Adrenal gland (tissue), 12 donors: ENCODE data around the gene GPC4. TPM values are rescaled to one million over a fixed set of nuclear protein-coding genes. Genes with fewer than 3 reads are reported as not detected.

Source experiments
- DNase-seq, 7 donors: peaks; one replicate each; pipeline ENCODE4 v3.0.0-alpha.2; 2019 to 2020
- H3K27ac ChIP-seq, 5 donors: fragments of 200-600 bp; sonication (generic) in 4 of 5; 1 replicate in 3 of 5; 2 replicates in 2 of 5; pipeline versions ENCODE4 v1.5.1 to v1.8.0; 2016 to 2020; ENCODE audit warnings: mild to moderate bottlenecking in 1 of 5
- H3K27me3 ChIP-seq: fragments of 200-600 bp; 2 replicates; pipeline ENCODE4 v1.8.0; 2021
- H3K36me3 ChIP-seq, 2 donors: fragments of 200-600 bp; replicated peaks in 1 of 2; 1 replicate in 1 of 2; 2 replicates in 1 of 2; pipeline versions ENCODE4 v1.5.1 to v1.8.0; 2018 to 2022
- H3K4me1 ChIP-seq, 2 donors: fragments of 200-600 bp; replicated peaks in 1 of 2; 1 replicate in 1 of 2; 2 replicates in 1 of 2; pipeline versions ENCODE4 v1.5.1 to v1.8.0; 2018 to 2021
- H3K4me3 ChIP-seq, 4 donors: fragments of 200-600 bp; sonication (generic) in 3 of 4; one replicate each; pipeline ENCODE4 v1.5.1; 2016 to 2018
- H3K9me3 ChIP-seq, 3 donors: fragments of 200-600 bp; sonication (generic) in 1 of 3; replicated peaks in 1 of 3; 1 replicate in 2 of 3; 2 replicates in 1 of 3; pipeline versions ENCODE4 v1.5.1 to v1.8.0; 2016 to 2021
- POLR2A ChIP-seq, 2 donors: fragments of 450-650 bp; IDR thresholded peaks; one replicate each; pipeline ENCODE4 v1.6.1; 2017; ENCODE audit warnings: antibody characterized with exemption in 2 of 2, mild to moderate bottlenecking in 2 of 2, moderate library complexity in 1 of 2
- WGBS, 4 donors: extraction: QIAGEN DNeasy Blood & Tissue Kit in 2 of 4; methylation state at CpG; one replicate each; pipeline versions ENCODE4 v1.1.5 to v1.1.7; 2013 to 2017; 5-methylcytosine and 5-hydroxymethylcytosine counted together
- intact Hi-C, 2 donors: fragments of 100-400 bp; cut with DNase I; formaldehyde crosslinking; loops; one replicate each; pipeline versions ENCODE4 v1.14.1 to v1.15.0; 2022 to 2023
- polyA plus RNA-seq, 3 donors: library from polyadenylated mRNA; stranded (reverse); fragments of 200-250 nt in 2 of 3; fragments of 350-450 nt in 1 of 3; fragmentation: Illumina TruSeq in 1 of 3; extraction: RNeasy Lipid Tissue Mini Kit (QIAGEN cat#74804) in 1 of 3; gene quantifications; one replicate each; pipeline ENCODE4 v1.2.3, GENCODE V29; 2013 to 2014
- total RNA-seq, 9 donors: library from RNA; depleted of rRNA in 4 of 9; stranded (reverse); fragments of >200 nt in 4 of 9; fragments of 120-200 nt in 1 of 9; fragmentation: NEBNext Ultra II Directional in 1 of 9; extraction: Animal tissue kit (Norgen Biotek cat#: 25700) in 1 of 9; gene quantifications; one replicate each; pipeline versions ENCODE4 v1.1.0 to v1.2.4, GENCODE V29; 2013 to 2023
- TF ChIP-seq, protein P1 (sequence below), 6 experiments: fragments of 450-650 bp in 4 of 6; fragments of 200-600 bp in 2 of 6; sonication (generic) in 1 of 6; IDR thresholded peaks; 1 replicate in 5 of 6; 2 replicates in 1 of 6; pipeline versions ENCODE4 v1.5.1 to v1.8.0; 2016 to 2021; ENCODE audit warnings: antibody characterized with exemption in 6 of 6, mild to moderate bottlenecking in 2 of 6, moderate library complexity in 1 of 6
- donor health status: healthy with polysubstance abuse.
- donor health status: Bipolar disorder and iron deficiency.
- donor health status: DM: yes; HTN: yes; CAD: no.
- donor health status: DM: no; HTN: no; CAD: no.
- donor health status: DM: no; HTN: no; CAD: no.
- donor health status: DM: yes; HTN: yes; CAD: no.

GPC4 gene
- total and polyA plus RNA-seq, 12 donors: 3.2 to 26.8 (median 15.7) TPM

DNA sequence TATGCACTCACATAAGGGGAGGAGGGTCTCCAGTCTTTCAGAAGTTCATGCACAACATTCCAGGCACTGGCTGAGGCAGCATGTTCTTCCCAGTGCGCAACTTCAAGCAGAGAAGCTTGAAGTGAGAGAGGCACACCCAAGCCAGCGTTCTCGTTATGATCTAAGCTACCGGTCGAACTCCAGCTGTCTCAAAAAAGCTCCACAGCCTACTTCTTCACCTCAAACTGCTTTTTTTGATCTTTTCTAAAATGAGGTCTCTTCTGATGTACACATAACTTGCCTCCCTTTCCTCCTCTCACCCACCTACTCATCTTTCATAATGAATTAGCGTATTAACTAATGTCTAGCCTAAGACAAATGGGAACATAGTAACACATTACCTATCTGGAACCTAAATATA is 25.3 kb downstream of the GPC4 start:
- intact Hi-C loops: no loop called here
- no peak for TF ChIP-seq POLR2A (IDR thresholded peaks at IDR 0.05)
- TF ChIP-seq, protein P1, sequence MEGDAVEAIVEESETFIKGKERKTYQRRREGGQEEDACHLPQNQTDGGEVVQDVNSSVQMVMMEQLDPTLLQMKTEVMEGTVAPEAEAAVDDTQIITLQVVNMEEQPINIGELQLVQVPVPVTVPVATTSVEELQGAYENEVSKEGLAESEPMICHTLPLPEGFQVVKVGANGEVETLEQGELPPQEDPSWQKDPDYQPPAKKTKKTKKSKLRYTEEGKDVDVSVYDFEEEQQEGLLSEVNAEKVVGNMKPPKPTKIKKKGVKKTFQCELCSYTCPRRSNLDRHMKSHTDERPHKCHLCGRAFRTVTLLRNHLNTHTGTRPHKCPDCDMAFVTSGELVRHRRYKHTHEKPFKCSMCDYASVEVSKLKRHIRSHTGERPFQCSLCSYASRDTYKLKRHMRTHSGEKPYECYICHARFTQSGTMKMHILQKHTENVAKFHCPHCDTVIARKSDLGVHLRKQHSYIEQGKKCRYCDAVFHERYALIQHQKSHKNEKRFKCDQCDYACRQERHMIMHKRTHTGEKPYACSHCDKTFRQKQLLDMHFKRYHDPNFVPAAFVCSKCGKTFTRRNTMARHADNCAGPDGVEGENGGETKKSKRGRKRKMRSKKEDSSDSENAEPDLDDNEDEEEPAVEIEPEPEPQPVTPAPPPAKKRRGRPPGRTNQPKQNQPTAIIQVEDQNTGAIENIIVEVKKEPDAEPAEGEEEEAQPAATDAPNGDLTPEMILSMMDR (IDR thresholded peaks at IDR 0.05): no peak
- Histone ChIP-seq H3K9me3 (no peaks in the 10 kb centered on the region), H3K36me3 (no peaks in the 10 kb centered on the region), H3K4me3 (no peak overlapping the region), H3K27me3 (peaks cover 11% of the 10 kb centered on the region), H3K4me1 (no peaks in the 10 kb centered on the region), H3K27ac (no peak overlapping the region)
- no peak for DNase-seq
- WGBS, 4 donors: 76 to 97% (median 94%) methylated on average over 6 of the region's 6 CpGs

DNA sequence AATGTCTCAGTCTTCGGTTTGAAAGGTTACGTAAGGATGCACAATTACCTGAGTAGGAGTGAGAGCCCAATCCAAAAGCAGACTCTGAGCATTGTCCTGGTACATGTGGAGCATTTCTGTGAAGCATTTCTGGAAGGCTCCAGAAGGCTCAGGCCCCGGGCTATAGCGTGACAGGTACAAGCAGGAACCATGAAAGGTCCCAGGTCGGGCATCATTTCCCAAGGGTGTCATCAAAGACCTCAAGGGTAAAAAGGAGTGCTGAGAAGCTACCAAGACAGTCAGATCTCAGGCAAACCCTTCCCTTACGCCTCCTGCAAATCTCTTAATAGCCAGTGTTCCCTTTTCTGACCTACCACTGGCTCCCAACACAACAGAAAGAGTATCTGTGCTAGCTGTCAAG is 30.8 kb downstream of the GPC4 start:
- WGBS, 4 donors: 68 to 93% (median 79%) methylated on average over 2 to 6 of the region's 6 CpGs
- H3K9me3 ChIP-seq: no peaks in the 10 kb centered on the region
- H3K27me3 ChIP-seq: no peaks in the 10 kb centered on the region
- H3K4me3 ChIP-seq: no peak overlapping the region
- H3K27ac ChIP-seq: no peak overlapping the region
- intact Hi-C loops: no loop called here
- no peak for DNase-seq
- H3K4me1 ChIP-seq: no peaks in the 10 kb centered on the region
- TF ChIP-seq, protein P1 (IDR thresholded peaks at IDR 0.05): no peak
- no peak for TF ChIP-seq POLR2A (IDR thresholded peaks at IDR 0.05)
- no peaks in the 10 kb centered on the region for H3K36me3 ChIP-seq

DNA sequence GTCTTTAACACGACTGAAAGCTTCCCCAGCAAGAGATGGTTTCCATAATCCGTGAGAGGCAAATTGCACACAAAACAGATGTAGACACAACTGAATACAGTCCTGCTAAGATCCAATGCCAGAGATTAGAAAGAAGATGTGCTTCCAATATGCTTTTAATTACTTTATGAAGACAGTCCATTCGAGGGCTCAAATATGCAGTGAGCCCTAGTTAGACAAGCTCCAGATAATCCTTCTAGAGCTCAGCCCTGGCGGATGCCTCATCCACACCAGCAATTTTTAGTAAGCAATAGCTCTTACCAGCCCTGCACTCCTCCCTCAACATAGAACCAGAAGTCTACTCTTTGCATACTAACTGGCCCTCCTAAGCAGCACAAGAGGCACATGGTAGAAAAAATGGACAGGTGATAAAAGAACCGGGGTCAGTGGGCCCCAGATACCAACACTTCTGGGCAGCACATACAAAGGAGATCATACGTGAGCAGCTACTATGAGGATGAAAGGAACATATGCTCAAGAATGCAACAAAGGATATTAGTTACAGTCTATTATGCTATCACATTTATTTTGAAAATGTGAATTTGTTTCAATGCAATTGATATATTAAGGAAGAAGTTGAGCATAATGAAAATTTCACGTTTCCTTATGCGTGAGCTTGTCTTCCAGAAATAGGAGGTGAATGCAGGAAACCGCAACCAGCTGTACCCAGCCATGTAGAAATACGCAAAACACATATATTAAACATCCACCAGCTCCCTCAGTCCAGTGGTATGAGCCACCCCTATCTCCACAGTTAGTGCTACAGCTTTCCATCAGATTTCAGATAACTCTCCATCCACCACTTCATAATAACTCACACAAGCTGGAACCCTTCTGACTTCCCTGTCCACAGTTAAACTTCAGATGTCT is 34.3 kb downstream of the GPC4 start:
- Histone ChIP-seq H3K27me3 (no peaks in the 10 kb centered on the region), H3K36me3 (no peaks in the 10 kb centered on the region), H3K4me1 (no peaks in the 10 kb centered on the region), H3K9me3 (no peaks in the 10 kb centered on the region), H3K4me3 (no peak overlapping the region), H3K27ac (no peak overlapping the region)
- WGBS, 4 donors: 73 to 89% (median 80%) methylated on average over 10 of the region's 10 CpGs
- TF ChIP-seq, protein P1 (IDR thresholded peaks at IDR 0.05): no peak
- no peak for TF ChIP-seq POLR2A (IDR thresholded peaks at IDR 0.05)
- no peak for DNase-seq
- intact Hi-C loops: no loop called here

DNA sequence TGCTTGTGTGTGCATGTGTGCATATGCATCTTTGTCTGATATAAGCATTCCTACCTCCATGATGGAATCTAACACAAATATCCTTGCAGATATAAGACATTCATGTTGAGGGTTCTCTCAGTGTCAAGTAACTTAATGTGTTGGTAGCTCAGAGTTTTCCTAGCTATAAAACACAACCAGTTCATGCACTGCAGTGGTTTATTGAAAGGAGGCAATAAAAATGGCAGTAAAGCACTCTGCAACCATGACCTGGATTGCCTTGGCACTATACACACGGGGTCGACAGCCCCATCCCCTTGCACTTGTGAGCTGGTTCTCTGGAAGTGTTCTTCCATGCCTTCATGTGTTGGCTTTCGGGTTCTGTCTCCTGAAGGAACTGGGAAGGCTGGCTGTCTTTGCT is 38.9 kb downstream of the GPC4 start:
- intact Hi-C loops: no loop called here
- 84 to 89% (median 84%) methylated on average over 2 to 3 of the region's 3 CpGs; no CpG with 5 or more reads in 1 of the 4 donors for WGBS, 4 donors
- Histone ChIP-seq H3K27ac (no peak overlapping the region), H3K9me3 (no peaks in the 10 kb centered on the region), H3K4me3 (no peak overlapping the region), H3K36me3 (no peaks in the 10 kb centered on the region), H3K4me1 (no peaks in the 10 kb centered on the region), H3K27me3 (no peaks in the 10 kb centered on the region)
- TF ChIP-seq POLR2A (IDR thresholded peaks at IDR 0.05): no peak
- TF ChIP-seq, protein P1 (IDR thresholded peaks at IDR 0.05): no peak
- no peak for DNase-seq
